Measurements from ENCODE around the gene LGR4.

DNA sequence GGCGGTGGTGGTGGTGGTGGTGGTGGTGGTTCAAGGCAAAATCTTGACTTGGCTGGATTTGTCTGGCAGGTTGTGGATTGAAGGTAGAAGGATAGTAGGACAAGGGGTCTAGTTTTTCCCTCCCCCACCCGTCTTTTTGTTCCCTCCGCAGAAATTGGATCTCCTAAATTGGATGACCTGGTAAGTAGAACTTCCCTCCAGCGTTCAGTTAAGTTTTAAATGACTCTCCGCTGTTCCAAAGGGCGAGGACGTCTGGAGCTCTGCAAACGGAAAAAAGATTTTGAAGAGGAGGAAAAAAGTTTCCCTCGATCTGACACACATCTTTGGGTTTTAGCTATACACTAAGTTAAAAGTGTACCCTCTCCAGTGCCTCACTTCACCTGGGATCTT lies 422 bp upstream of the LGR4 start:
- TF ChIP-seq CTCF (IDR thresholded peaks at IDR 0.05) (no peak), POLR2A (IDR thresholded peaks at IDR 0.05) (no peak)
